ENCODE measurements around the gene LEMD2. TPM values are rescaled to one million over a fixed set of nuclear protein-coding genes. Genes with fewer than 3 reads are reported as not detected.
"Not testable (repeated sequence)": the region's sequence is repeated elsewhere in the genome, so short reads cannot be mapped to it uniquely, and the experiment has no call there.

Gene LEMD2
- total and polyA plus RNA-seq, 11 donors: 21.2 to 51.3 (median 25.9) TPM

GRCh38 chr6:33834401-33835392 is 45.8 kb upstream of the LEMD2 start:
- WGBS, 4 donors: 89 to 93% (median 90%) methylated on average over 16 to 22 of the region's 22 CpGs
- intact Hi-C loops (cut with DNase I): no loop called here

DNA sequence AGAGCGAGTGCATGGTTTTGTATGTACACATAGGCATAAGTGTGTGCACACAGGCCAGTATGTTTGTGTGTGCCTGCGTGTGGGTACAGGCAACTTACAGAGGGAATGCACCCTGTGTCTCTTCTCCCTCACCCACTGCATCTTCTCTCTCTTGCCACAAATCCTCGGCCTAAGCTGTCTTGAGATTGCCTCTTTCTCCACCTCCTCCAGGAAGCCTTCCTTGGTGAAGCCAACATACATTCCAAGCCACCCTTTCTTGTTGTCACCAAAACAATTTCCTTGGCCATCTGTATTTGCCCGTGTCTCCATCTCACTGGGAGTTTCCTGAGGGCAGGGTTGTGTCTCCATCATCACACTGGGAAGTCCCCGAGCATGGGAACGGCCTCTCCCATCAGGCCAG is 44.7 kb upstream of the LEMD2 start:
- DNase-seq (no peak), ATAC-seq (no peak)
- Histone ChIP-seq H3K4me3 (no peak overlapping the region), H3K4me1 (peaks cover 0 to 7% (median 2%) of the 10 kb centered on the region in 12 donors), H3K27ac (no peak overlapping the region), H3K27me3 (peaks cover 0 to 16% (median 6%) of the 10 kb centered on the region in 9 donors), H3K9me3 (peaks cover 0 to 8% (median 0%) of the 10 kb centered on the region in 12 donors), H3K36me3 (no peaks in the 10 kb centered on the region)
- WGBS, 4 donors: 86 to 93% (median 88%) methylated on average over 6 of the region's 6 CpGs
- TF ChIP-seq POLR2A (IDR thresholded peaks at IDR 0.05): no peak
- no peak for TF ChIP-seq CTCF (IDR thresholded peaks at IDR 0.05)
- intact Hi-C loops (cut with DNase I): no loop called here

More at GRCh38 chr6:33834401-33835392, 45.8 kb upstream of the LEMD2 start:
- Histone ChIP-seq H3K36me3 (no peaks in the 10 kb centered on the region), H3K4me3 (no peak overlapping the region), H3K4me1 (peaks cover 0 to 8% (median 0%) of the 10 kb centered on the region in 12 donors), H3K27ac (no peak overlapping the region), H3K9me3 (peaks cover 0 to 8% (median 0%) of the 10 kb centered on the region in 12 donors), H3K27me3 (peaks cover 0 to 16% (median 6%) of the 10 kb centered on the region in 9 donors)
- peak in 1 of 5 donors; percentile 31 for DNase-seq
- ATAC-seq: no peak
- TF ChIP-seq POLR2A (IDR thresholded peaks at IDR 0.05): no peak
- no peak for TF ChIP-seq CTCF (IDR thresholded peaks at IDR 0.05)

GRCh38 chr6:33832831-33833230 is 43.9 kb upstream of the LEMD2 start:
- H3K9me3 ChIP-seq; intact Hi-C loops (cut with DNase I); H3K27ac ChIP-seq; ATAC-seq; H3K36me3 ChIP-seq; H3K4me3 ChIP-seq: not testable (repeated sequence)
- WGBS, 4 donors: 92 to 96% (median 93%) methylated on average over 8 to 28 of the region's 32 CpGs
- peaks cover 0 to 13% (median 2%) of the 10 kb centered on the region in 12 donors for H3K4me1 ChIP-seq
- peak in 1 of 5 donors; percentile 18 for DNase-seq
- peaks cover 0 to 16% (median 6%) of the 10 kb centered on the region in 9 donors for H3K27me3 ChIP-seq

DNA sequence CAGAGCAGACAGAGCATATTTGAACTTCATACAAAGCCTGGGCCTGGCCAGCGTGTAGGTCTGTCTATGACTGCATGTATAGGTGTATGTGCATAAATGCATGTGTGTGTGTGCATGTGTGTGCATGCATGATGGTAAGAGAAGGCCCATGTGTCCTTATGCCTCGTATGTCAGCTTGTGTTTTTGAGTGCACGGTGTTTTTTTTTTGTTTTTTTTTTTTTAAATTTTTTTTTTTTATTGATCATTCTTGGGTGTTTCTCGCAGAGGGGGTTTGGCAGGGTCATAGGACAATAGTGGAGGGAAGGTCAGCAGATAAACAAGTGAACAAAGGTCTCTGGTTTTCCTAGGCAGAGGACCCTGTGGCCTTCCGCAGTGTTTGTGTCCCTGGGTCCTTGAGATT is 42.8 kb upstream of the LEMD2 start:
- peaks cover 0 to 13% (median 2%) of the 10 kb centered on the region in 12 donors for H3K4me1 ChIP-seq
- H3K4me3 ChIP-seq; ATAC-seq; H3K9me3 ChIP-seq; H3K27ac ChIP-seq; H3K36me3 ChIP-seq; intact Hi-C loops (cut with DNase I); DNase-seq: not testable (repeated sequence)
- WGBS, 4 donors: 77 to 89% (median 84%) methylated on average over 4 to 5 of the region's 5 CpGs
- peaks cover 0 to 17% (median 6%) of the 10 kb centered on the region in 9 donors for H3K27me3 ChIP-seq

DNA sequence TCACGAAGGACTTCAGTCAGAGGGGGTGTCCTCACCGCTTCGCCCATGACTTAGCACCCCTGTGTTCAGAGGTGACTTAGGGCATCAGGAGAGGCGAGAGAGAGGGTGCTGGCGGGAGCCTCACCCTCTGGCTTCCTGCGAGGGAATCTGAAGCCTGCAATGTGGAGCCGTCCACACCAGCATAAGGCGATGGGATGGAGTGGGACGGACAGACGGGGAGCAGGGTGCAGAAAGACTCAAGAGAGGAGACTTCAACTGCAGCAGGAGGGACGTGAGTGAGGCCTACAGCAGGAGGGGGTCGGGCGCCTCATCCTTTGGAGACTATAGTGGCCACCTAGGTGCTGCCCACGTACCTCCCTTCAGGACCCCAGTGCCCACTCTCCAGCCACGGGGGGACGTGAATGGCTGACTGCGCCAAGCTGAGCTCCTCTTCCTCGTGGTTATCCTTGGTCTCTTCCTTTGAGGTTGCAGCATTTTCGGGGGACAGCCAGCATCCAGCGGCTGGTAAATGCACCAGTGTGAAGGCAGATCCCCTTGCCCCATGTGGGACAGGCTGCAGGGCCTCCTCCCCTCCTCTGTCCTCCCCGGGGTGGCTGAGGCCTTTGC is 41.8 kb upstream of the LEMD2 start:
- peaks cover 0 to 13% (median 2%) of the 10 kb centered on the region in 12 donors for H3K4me1 ChIP-seq
- TF ChIP-seq CTCF (IDR thresholded peaks at IDR 0.05): no peak
- no peak for TF ChIP-seq POLR2A (IDR thresholded peaks at IDR 0.05)
- H3K36me3 ChIP-seq: no peaks in the 10 kb centered on the region
- no peak overlapping the region for H3K4me3 ChIP-seq
- intact Hi-C loops (cut with DNase I): no loop called here
- no peaks in the 10 kb centered on the region for H3K9me3 ChIP-seq
- peaks cover 0 to 22% (median 6%) of the 10 kb centered on the region in 9 donors for H3K27me3 ChIP-seq
- ATAC-seq: no peak
- H3K27ac ChIP-seq: no peak overlapping the region
- WGBS, 4 donors: 46 to 74% (median 64%) methylated on average over 19 to 21 of the region's 21 CpGs
- peak in 1 of 5 donors; percentile 27 for DNase-seq

Measured in heart left ventricle (tissue), 16 donors.